Aorta (tissue), 5 donors: ENCODE results near the gene LAMA5. TPM values are rescaled to one million over a fixed set of nuclear protein-coding genes. Genes with fewer than 3 reads are reported as not detected.

Experiments
- ATAC-seq: fragments of 200-7000 bp; cut with Tn5 transposase; one replicate; pipeline ENCODE4 v1.9.1; 2022; ENCODE audit warnings: moderate library complexity; ENCODE audit not compliant: low FRiP score
- DNase-seq, 2 donors: peaks; one replicate each; pipeline ENCODE4 v3.0.0-alpha.2; 2020
- H3K27ac ChIP-seq, 2 donors: one replicate each; pipeline ENCODE4 v1.5.1; 2013; ENCODE audit warnings: low read length in 2 of 2, mild to moderate bottlenecking in 2 of 2, moderate library complexity in 2 of 2, control low read depth in 1 of 2, inconsistent platforms in 1 of 2, low read depth in 1 of 2
- H3K27me3 ChIP-seq, 2 donors: one replicate each; pipeline ENCODE4 v1.6.1; 2013; ENCODE audit warnings: control low read depth in 1 of 2, low read length in 1 of 2, mild to moderate bottlenecking in 1 of 2, moderate library complexity in 1 of 2; ENCODE audit not compliant: insufficient read depth in 2 of 2, control insufficient read depth in 1 of 2
- H3K36me3 ChIP-seq, 2 donors: one replicate each; pipeline ENCODE4 v1.6.1; 2013; ENCODE audit warnings: control low read depth in 1 of 2, low read length in 1 of 2, mild to moderate bottlenecking in 1 of 2; ENCODE audit not compliant: insufficient read depth in 2 of 2, control insufficient read depth in 1 of 2
- H3K4me1 ChIP-seq, 2 donors: one replicate each; pipeline ENCODE4 v1.6.1; 2013; ENCODE audit warnings: low read length in 2 of 2, control low read depth in 1 of 2, mild to moderate bottlenecking in 1 of 2, moderate library complexity in 1 of 2; ENCODE audit not compliant: insufficient read depth in 2 of 2, control insufficient read depth in 1 of 2
- H3K4me3 ChIP-seq, 2 donors: one replicate each; pipeline ENCODE4 v1.5.1; 2013; ENCODE audit warnings: low read length in 2 of 2, control low read depth in 1 of 2, mild to moderate bottlenecking in 1 of 2
- H3K9me3 ChIP-seq: one replicate; pipeline ENCODE4 v1.6.1; 2013; ENCODE audit warnings: mild to moderate bottlenecking, low read length; ENCODE audit not compliant: control insufficient read depth
- WGBS, 2 donors: extraction: QIAGEN DNeasy Blood & Tissue Kit; methylation state at CpG; one replicate each; pipeline ENCODE4 v1.1.7; 2013; 5-methylcytosine and 5-hydroxymethylcytosine counted together
- intact Hi-C, 2 donors: fragments of 100-400 bp; cut with DNase I; formaldehyde crosslinking; loops; one replicate each; pipeline versions ENCODE4 v1.14.2 to v1.15.0; 2022
- polyA plus RNA-seq, 2 donors: library from polyadenylated mRNA; stranded (reverse); fragments of 200-250 nt; gene quantifications; one replicate each; pipeline ENCODE4 v1.2.3, GENCODE V29; 2013
- total RNA-seq, 2 donors: library from RNA; stranded (reverse); fragmentation: NEBNext Ultra II Directional; extraction: Animal tissue kit (Norgen Biotek cat#: 25700); gene quantifications; one replicate each; pipeline ENCODE4 v1.2.1, GENCODE V29; 2021
- donor health status: healthy with polysubstance abuse.
- donor health status: Bipolar disorder and iron deficiency.
- donor health status: DM: no; HTN: no; CAD: no.
- donor health status: DM: no; HTN: no; CAD: no.
- donor health status: DM: yes; HTN: yes; CAD: no.

LAMA5 gene
- total and polyA plus RNA-seq, 4 donors, result 52.2 to 395 (median 353) TPM

- intact Hi-C loops, result loop anchor here in 1 of 2 donors (5.0 kb wide), 1 partner anchor 38 kb away; no protein-coding TSS in a partner anchor
- DNase-seq, result no peak
- no peak for ATAC-seq
- Histone ChIP-seq H3K4me3 (no peak overlapping the region), H3K4me1 (no peaks in the 10 kb centered on the region), H3K36me3 (peaks cover 2 to 9% of the 10 kb centered on the region in 2 donors), H3K9me3 (no peaks in the 10 kb centered on the region), H3K27ac (no peak overlapping the region), H3K27me3 (no peaks in the 10 kb centered on the region)
- WGBS, 2 donors, result 87 to 90% methylated on average over 5 of the region's 5 CpGs
Observed at GRCh38 chr20:62344092-62344491, 23.0 kb downstream of the LAMA5 start.

- H3K27me3 ChIP-seq, result no peaks in the 10 kb centered on the region
- no peak overlapping the region for H3K27ac ChIP-seq
- no peaks in the 10 kb centered on the region for H3K9me3 ChIP-seq
- intact Hi-C loops, result loop anchor here in 1 of 2 donors (5.0 kb wide), 1 partner anchor 39 kb away; no protein-coding TSS in a partner anchor
- H3K36me3 ChIP-seq, result peaks cover 2 to 13% of the 10 kb centered on the region in 2 donors
- no peak overlapping the region for H3K4me3 ChIP-seq
- DNase-seq (no peak), ATAC-seq (no peak)
- 69 to 70% methylated on average over 10 of the region's 10 CpGs for WGBS, 2 donors
- H3K4me1 ChIP-seq, result no peaks in the 10 kb centered on the region
Observed at GRCh38 chr20:62342910-62343309, 24.2 kb downstream of the LAMA5 start.

- Histone ChIP-seq H3K4me3 (no peak overlapping the region), H3K36me3 (peaks cover 2 to 23% of the 10 kb centered on the region in 2 donors), H3K4me1 (no peaks in the 10 kb centered on the region), H3K27me3 (no peaks in the 10 kb centered on the region), H3K9me3 (no peaks in the 10 kb centered on the region), H3K27ac (no peak overlapping the region)
- intact Hi-C loops, result loop anchor here in 1 of 2 donors (5.0 kb wide), 1 partner anchor 43 kb away; no protein-coding TSS in a partner anchor
- no peak for DNase-seq
- ATAC-seq, result no peak
- 71 to 75% methylated on average over 14 of the region's 14 CpGs for WGBS, 2 donors
Observed at GRCh38 chr20:62339647-62340062, 27.5 kb downstream of the LAMA5 start.

GRCh38 chr20:62338294-62338620 is 28.9 kb downstream of the LAMA5 start:
- no peak for DNase-seq
- Histone ChIP-seq H3K4me1 (no peaks in the 10 kb centered on the region), H3K27me3 (no peaks in the 10 kb centered on the region), H3K36me3 (peaks cover 2 to 24% of the 10 kb centered on the region in 2 donors), H3K9me3 (no peaks in the 10 kb centered on the region), H3K4me3 (no peak overlapping the region), H3K27ac (no peak overlapping the region)
- WGBS, 2 donors, result 93 to 95% methylated on average over 15 to 16 of the region's 16 CpGs
- no peak for ATAC-seq
- intact Hi-C loops, result no loop called here

GRCh38 chr20:62337558-62338293 is 29.4 kb downstream of the LAMA5 start:
- intact Hi-C loops, result no loop called here
- no peak overlapping the region for H3K4me3 ChIP-seq
- no peak overlapping the region for H3K27ac ChIP-seq
- H3K27me3 ChIP-seq, result no peaks in the 10 kb centered on the region
- H3K9me3 ChIP-seq, result no peaks in the 10 kb centered on the region
- DNase-seq, result no peak
- 87 to 90% methylated on average over 32 to 34 of the region's 34 CpGs for WGBS, 2 donors
- H3K4me1 ChIP-seq, result no peaks in the 10 kb centered on the region
- ATAC-seq, result no peak
- H3K36me3 ChIP-seq, result peaks cover 2 to 27% of the 10 kb centered on the region in 2 donors

- H3K36me3 ChIP-seq, result peaks cover 2 to 27% of the 10 kb centered on the region in 2 donors
- no peak for ATAC-seq
- H3K9me3 ChIP-seq, result no peaks in the 10 kb centered on the region
Observed at GRCh38 chr20:62336775-62337557, 30.1 kb downstream of the LAMA5 start.

GRCh38 chr20:62336329-62336728 is 30.8 kb downstream of the LAMA5 start:
- DNase-seq, result no peak
- Histone ChIP-seq H3K27ac (no peak overlapping the region), H3K36me3 (peaks cover 2 to 27% of the 10 kb centered on the region in 2 donors), H3K4me1 (no peaks in the 10 kb centered on the region), H3K27me3 (no peaks in the 10 kb centered on the region), H3K9me3 (no peaks in the 10 kb centered on the region), H3K4me3 (no peak overlapping the region)
- intact Hi-C loops, result no loop called here
- ATAC-seq, result no peak
- 79 to 82% methylated on average over 11 of the region's 11 CpGs for WGBS, 2 donors

More at GRCh38 chr20:62336775-62337557, 30.1 kb downstream of the LAMA5 start:
- H3K4me1 ChIP-seq, result no peaks in the 10 kb centered on the region
- WGBS, 2 donors, result 90 to 92% methylated on average over 53 of the region's 53 CpGs
- no peak for DNase-seq
- H3K27ac ChIP-seq, result no peak overlapping the region
- H3K4me3 ChIP-seq, result no peak overlapping the region
- intact Hi-C loops, result no loop called here
- no peaks in the 10 kb centered on the region for H3K27me3 ChIP-seq

GRCh38 chr20:62335532-62335931 is 31.6 kb downstream of the LAMA5 start:
- 93% methylated on average over 6 of the region's 6 CpGs for WGBS, 2 donors
- H3K36me3 ChIP-seq, result peaks cover 2 to 27% of the 10 kb centered on the region in 2 donors
- H3K4me3 ChIP-seq, result no peak overlapping the region
- DNase-seq (no peak), ATAC-seq (no peak)
- H3K27ac ChIP-seq, result no peak overlapping the region
- no peaks in the 10 kb centered on the region for H3K4me1 ChIP-seq
- intact Hi-C loops, result no loop called here
- H3K9me3 ChIP-seq, result no peaks in the 10 kb centered on the region
- no peaks in the 10 kb centered on the region for H3K27me3 ChIP-seq
